CD4-positive, alpha-beta T cell treated with Interleukin-4 for 4 hours (primary cell): ENCODE results near the gene ATXN7L1.

Source experiments
- DNase-seq: peaks from one replicate; pipeline ENCODE4 v3.0.0-alpha.2; 2020

Gene ATXN7L1

DNA sequence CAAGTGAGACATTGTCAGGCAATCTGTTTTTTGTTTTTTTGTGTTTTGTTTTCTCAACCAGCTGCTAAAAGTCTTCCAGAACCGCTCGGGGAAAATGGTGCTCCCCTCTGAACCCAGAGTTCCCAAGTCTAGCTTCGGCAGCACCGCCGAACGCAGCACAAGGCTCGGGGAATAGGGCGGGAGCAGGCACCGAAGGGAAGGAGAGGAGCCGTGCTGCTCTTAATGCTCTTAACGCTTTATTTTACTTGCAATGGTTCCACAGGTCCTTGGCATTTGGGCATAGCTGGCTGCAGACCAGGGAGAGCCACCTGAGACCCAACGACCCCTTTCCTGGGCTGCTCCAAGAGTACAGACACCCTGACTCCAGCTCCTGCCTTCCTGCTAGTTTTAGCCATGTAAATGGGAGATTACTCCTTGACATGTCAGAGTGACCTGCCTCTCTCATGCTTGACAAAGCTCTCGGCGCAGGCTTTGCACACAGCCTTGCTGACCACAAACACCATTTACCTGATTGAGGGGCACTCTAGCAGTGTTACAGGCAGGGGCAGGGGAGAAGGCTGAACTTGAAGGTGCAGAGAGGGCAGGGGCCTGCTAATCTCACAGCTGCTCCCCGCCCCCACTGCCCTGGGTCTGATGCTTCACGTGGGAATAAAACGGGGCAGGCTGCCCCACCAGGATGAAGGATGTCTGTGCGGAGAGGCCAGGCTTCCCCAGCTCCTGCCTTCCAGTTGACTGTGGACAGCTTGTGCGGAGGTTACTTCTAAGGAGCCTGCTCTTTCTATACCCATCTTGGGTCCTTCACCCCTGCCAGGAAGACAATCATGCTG is 236.5 kb downstream of the ATXN7L1 start:
- no peak for DNase-seq

DNA sequence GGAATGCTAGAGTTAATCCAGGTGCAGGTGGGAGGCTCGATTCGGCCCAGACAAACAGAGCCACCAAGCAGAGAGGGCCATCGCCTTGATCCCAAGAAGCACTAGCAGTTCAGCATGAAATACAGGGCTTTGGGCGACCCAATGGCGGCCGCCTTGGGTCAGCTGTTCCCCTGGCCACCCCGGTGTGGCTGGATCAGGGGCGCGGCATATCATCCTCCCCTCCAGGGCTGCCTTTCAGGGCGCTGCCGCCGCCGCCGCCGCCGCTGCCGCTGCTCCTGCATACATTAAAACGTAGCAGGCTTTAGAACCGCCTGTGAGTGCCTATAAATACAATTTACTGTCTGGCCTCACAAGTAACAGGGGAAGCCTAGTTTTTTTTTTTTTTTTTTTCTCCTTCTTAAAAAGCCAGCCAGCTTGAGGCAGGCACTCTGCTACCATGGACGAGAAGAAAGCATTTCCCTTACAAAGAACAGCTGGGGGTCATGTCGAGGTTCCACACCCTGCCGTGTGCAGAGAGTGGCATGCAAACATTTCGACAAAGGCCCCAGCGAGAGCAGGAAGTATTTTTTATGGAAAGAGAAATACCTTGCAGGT is 237.4 kb downstream of the ATXN7L1 start:
- no peak for DNase-seq

DNA sequence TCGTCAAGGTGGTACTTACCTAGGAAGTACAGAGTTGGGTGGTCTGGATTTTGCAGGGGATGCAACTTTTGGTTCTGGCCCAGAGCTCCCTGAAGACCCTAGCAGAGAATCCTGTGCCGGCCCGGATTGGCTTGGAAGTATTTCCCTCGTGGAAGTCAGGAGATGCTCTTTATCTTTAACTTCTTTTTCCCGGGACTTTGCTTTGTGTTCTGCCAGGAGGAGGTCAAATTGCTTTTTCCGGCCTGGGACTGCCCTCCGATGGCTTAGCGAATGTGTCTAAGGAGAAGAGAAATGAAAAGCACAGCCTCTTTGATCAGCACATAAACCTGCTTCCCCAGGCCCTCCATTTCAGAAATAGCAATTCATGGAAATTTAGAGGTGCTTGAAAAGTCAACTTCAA is 238.1 kb downstream of the ATXN7L1 start:
- no peak for DNase-seq

GRCh38 chr7:105637755-105638154 is 238.6 kb downstream of the ATXN7L1 start:
- no peak for DNase-seq

GRCh38 chr7:105636982-105637381 is 239.4 kb downstream of the ATXN7L1 start:
- no peak for DNase-seq

- no peak for DNase-seq
These were observed 241.2 kb downstream of the ATXN7L1 start for GRCh38 chr7:105635197-105635596.

DNA sequence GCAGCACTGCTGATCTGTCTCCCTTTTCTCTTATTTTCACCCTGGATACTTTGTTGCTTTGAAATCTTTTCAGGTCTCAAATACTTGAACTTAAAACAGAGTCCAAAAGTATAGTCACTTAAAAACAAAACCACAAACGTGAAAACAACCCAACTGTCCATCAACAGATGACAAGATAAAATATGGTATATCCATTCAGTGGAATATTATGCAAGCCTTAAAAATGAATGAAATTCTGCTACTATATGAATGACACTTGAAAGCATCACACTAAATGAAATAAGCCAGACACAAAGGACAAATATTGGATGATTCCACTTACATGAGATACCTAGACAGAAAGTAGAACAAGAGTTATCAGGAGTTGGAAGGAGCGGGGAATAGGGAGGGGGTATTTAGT is 250.4 kb downstream of the ATXN7L1 start:
- DNase-seq, result no peak

DNA sequence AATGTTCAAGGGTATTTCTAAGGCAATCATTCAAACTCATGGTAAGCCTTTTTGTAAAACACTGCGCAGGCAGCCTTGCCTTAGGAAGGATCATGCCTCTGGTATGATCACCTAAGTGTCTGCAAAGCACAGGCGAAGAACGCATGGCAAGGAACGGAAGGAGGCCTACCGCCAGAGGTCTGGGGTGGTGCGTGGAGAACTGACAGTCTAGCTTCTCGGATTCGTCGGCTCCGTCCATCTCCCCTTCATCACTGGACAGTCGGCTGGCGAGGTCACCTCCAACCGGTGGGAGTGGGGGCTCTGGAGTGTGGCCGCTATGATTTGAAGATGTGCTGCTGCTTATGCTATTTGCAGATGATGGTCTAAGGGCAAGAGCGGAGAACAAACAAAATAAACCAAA is 252.5 kb downstream of the ATXN7L1 start:
- no peak for DNase-seq

DNA sequence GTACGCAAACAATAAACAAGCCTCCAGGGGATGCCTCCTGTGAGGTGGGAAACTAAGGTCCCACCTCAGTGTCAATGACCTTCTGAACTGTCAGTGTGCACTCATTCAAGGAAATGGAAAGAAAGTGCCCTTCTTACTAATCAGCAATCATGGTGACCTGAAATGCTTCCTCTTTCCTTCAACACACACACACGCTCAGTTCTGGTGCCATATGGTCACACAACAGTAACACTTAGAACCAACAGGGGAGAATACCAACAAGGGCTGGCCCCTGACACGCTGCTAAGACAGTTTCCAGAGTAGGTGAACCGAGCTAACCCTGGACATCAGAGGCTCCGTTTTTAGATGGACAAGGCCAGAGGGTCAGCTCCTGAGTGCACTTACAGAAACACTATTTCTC is 253.0 kb downstream of the ATXN7L1 start:
- DNase-seq, result no peak

GRCh38 chr7:105622106-105622731 is 254.2 kb downstream of the ATXN7L1 start:
- no peak for DNase-seq

- DNase-seq, result no peak
These were observed 254.8 kb downstream of the ATXN7L1 start for GRCh38 chr7:105621617-105622016.

DNA sequence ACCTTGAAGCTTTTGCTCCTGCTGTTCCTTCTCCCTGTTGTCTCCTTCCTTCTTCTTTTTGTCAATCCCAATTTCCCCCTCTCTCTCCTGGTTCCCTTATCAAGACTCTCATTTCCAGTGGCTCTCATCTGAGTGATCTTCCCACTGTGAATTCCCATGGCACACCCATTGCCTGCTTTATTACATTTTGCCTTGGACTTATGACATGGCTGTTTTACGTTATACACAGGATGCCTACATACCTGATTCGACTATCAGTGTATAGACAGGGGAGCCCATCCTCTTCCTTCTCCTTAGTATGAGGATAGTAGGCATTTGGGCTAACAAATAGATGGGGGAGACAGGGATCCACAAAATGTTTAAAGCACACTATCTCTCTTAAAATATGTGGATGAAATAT is 255.2 kb downstream of the ATXN7L1 start:
- DNase-seq, result no peak

DNA sequence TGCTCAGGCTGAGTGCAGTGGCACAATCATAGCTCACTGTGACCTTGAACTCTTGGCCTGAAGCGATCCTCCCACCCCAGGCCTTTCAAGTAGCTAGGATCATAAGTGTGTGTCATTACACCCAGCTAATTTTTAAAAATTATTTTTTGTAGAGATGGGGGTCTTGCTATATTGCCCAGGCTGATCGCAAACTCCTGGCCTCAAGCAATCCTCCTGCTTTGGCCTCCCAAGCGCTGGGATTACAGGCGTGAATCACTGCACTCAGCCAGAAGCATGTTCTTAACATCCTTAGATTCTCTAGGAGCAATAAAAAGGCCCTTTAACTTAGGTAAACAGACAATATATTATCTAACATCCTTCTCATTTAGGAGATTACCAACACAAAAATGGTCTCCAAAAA is 256.8 kb downstream of the ATXN7L1 start:
- DNase-seq, result no peak

DNA sequence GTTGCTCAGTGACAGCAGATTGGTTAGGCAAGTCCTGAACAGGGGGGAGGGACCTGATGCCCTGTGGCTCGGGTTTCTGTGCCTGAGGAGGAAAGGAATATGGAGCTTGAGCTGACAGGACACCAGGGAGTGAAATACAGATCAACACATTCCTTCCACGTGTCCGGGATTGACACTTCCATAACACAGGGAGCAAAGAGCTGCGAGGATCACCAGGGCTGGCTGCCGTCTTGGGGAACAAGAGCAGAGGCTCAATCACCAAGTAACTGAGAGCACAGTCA is 258.4 kb downstream of the ATXN7L1 start:
- no peak for DNase-seq

DNA sequence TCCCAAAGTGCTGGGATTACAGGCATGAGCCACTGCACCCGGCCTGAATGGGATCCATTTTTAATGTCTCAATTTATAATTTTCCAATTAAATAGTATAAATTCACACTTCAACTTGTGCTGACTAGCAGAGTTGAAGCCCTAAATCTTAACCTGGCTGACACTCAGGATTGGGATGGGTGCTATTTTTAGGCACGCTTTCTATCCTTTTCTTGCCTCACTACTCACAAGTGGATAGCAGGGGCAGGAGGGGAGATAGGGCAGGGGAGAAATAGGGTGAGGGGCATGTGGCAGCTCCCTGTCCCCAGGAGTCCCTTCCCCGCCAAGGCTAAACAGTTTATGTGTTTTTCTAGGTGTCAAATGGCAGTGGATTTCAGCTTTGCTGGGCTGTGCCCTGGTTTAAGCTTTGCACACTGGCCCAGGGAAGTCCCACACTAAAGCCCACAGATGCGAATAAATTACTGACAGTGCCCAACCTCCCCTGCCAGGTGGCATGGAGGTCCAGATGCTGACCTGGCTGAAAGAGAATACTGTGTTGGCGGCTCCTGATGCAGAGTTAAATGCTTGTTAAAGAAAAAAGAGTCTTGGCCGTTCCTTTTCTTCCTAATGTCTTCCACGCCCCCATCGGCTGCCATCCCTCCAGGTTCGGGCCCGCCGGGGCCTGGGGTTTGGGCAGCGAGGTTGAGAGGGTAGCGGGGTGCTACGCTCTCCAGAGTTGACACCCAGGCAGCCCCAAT is 259.0 kb downstream of the ATXN7L1 start:
- no peak for DNase-seq

DNA sequence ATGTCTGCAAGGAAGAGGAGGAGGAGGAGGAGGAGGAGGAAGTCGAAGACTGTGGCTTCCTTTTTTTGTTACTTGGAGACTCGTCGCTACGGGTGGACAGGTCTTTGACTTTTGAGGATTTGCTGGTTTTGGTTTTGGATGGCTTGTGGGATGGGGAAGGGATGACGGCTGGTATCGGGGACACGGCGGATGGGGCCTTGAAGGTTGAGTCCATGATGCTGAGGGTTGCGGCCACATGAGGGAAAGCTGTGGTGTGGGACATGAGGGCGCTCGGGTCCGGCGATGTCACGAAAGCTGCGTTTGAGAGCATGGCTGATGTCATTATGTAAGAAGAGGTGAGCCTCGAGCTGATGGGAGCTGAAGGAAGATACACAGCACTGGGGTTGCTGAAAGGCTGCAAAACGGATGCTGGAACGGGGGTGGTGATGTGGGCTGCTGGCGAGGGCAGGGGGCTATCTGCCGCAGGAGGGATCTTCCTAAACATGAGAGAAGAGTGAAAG is 262.0 kb downstream of the ATXN7L1 start:
- no peak for DNase-seq

DNA sequence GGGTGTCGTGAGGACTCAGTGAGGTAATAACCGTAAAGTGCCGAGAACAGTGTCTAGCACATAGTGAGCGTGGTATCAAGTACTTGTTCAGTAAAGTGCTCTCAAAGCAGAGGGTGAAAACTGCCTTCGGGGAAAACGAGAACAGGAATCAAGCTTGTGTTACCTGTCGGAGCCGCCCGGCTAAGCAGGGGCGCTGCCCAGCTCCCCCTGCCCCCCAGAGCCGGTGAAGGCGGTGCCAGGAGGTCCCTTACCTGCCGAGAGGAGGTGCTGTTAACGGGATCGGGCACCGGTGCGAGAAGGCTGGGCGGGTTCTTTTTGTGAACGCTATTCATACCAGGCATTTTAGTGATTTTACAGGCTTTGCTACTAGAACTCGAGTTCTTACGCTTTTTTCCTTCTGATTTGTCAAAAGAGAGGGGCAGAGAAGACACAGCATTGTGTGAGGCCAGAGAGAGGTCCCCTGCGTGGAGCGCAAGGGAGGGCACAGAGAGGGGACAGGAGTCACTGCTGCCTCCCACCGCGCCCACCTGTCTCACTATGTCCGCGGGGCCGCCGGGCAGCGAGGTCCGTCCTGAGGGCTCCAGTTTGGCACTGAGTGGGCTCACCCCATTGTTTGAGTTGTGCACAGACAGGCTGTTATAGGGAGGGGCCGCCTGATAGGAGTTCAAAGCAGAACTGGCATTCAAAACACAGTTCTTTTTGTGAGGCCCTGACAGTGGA is 262.6 kb downstream of the ATXN7L1 start:
- DNase-seq, result no peak

DNA sequence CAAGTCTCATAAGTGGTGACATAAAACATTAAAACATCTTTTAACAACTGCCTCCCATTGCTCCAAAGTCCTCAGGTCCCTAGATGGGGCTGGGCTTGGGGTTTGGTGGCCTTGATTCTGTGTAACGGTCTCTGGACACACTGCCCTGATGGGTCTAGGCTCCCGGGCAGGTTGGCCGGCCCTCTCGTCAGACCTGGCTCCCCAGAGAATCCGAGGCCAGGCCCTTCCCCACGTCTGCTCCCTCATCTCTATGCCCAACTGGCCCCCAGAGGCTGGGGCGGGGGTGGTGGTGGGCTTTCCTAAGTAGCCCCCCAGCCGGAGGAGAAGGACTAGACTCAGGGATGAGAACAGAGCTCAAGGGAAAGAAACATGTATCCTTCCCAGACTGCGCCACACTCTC is 263.6 kb downstream of the ATXN7L1 start:
- DNase-seq, result no peak

- no peak for DNase-seq
These were observed 264.3 kb downstream of the ATXN7L1 start for GRCh38 chr7:105611856-105612775.

GRCh38 chr7:105610165-105610930 is 266.1 kb downstream of the ATXN7L1 start:
- DNase-seq, result no peak
